Hepatocyte (in vitro differentiated cells): ENCODE measurements around the gene ABLIM2.

Source experiments
- EZH2 ChIP-seq: fragments of 200-600 bp; sonication (generic); IDR thresholded peaks from 2 replicates; pipeline ENCODE4 v1.6.1; 2016; ENCODE audit warnings: antibody characterized with exemption, mild to moderate bottlenecking, borderline replicate concordance
- TF ChIP-seq, protein P1 (sequence below): fragments of 200-600 bp; sonication (generic); IDR thresholded peaks from 2 replicates; pipeline ENCODE4 v1.5.1; 2016; ENCODE audit warnings: antibody characterized with exemption, mild to moderate bottlenecking; ENCODE audit not compliant: poor library complexity

DNA sequence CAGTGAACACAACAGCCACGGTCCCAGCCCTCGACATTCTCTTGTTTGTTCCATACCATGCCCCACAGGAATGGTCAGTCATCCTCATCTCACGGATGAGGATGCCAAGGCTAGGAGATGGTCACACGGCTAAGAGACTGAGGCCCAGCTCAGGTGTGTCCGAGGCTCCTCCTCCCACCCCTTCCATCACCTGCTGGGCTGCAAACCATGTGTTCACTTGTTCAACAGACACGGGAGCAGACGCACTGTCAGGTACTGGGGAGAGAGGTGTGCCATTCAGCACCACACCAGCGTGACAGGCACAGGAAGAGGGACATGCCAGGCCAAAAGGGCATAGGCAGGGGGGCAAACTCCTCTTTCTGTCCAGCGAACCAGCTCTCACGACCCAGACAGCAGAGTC lies 45.9 kb downstream of the ABLIM2 start:
- TF ChIP-seq, protein P1, sequence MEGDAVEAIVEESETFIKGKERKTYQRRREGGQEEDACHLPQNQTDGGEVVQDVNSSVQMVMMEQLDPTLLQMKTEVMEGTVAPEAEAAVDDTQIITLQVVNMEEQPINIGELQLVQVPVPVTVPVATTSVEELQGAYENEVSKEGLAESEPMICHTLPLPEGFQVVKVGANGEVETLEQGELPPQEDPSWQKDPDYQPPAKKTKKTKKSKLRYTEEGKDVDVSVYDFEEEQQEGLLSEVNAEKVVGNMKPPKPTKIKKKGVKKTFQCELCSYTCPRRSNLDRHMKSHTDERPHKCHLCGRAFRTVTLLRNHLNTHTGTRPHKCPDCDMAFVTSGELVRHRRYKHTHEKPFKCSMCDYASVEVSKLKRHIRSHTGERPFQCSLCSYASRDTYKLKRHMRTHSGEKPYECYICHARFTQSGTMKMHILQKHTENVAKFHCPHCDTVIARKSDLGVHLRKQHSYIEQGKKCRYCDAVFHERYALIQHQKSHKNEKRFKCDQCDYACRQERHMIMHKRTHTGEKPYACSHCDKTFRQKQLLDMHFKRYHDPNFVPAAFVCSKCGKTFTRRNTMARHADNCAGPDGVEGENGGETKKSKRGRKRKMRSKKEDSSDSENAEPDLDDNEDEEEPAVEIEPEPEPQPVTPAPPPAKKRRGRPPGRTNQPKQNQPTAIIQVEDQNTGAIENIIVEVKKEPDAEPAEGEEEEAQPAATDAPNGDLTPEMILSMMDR = no peak
- TF ChIP-seq EZH2 = no peak
